Right atrium auricular region (tissue), 2 donors: Measurements from ENCODE around the gene NOSTRIN. TPM values are rescaled to one million over a fixed set of nuclear protein-coding genes. Genes with fewer than 3 reads are reported as not detected.

Source experiments
- DNase-seq: peaks from one replicate; pipeline ENCODE4 v3.0.0-alpha.2; 2019; ENCODE audit warnings: low spot score
- H3K27ac ChIP-seq, 2 donors: fragments of 200-600 bp; sonication (generic); 1 replicate in 1 of 2; 2 replicates in 1 of 2; pipeline ENCODE4 v1.5.1; 2016 to 2019
- H3K27me3 ChIP-seq, 2 donors: fragments of 200-600 bp; sonication (generic); one replicate each; pipeline versions ENCODE4 v1.5.1 to v1.6.0; 2017 to 2019
- H3K36me3 ChIP-seq: fragments of 200-600 bp; sonication (generic); one replicate; pipeline ENCODE4 v1.5.1; 2016
- H3K4me1 ChIP-seq, 2 donors: fragments of 200-600 bp; sonication (generic); one replicate each; pipeline versions ENCODE4 v1.5.1 to v1.6.0; 2017 to 2019
- H3K4me3 ChIP-seq, 2 donors: fragments of 200-600 bp; sonication (generic); 1 replicate in 1 of 2; 2 replicates in 1 of 2; pipeline ENCODE4 v1.5.1; 2017 to 2019; ENCODE audit warnings: mild to moderate bottlenecking in 1 of 2, moderate library complexity in 1 of 2
- H3K9me3 ChIP-seq, 2 donors: fragments of 200-600 bp; sonication (generic); one replicate each; pipeline ENCODE4 v1.5.1; 2019
- total RNA-seq, 2 donors: library from RNA; depleted of rRNA; stranded (reverse); fragments of >200 nt; gene quantifications; one replicate each; pipeline ENCODE4 v1.1.0, GENCODE V29; 2016
- TF ChIP-seq, protein P1 (sequence below), 2 donors: fragments of 200-600 bp; sonication (generic); IDR thresholded peaks; one replicate each; pipeline ENCODE4 v1.5.1; 2019; ENCODE audit warnings: antibody characterized with exemption in 2 of 2

The NOSTRIN gene
- total RNA-seq, 2 donors from 2014 or later = 30.6 to 34.3 TPM

DNA sequence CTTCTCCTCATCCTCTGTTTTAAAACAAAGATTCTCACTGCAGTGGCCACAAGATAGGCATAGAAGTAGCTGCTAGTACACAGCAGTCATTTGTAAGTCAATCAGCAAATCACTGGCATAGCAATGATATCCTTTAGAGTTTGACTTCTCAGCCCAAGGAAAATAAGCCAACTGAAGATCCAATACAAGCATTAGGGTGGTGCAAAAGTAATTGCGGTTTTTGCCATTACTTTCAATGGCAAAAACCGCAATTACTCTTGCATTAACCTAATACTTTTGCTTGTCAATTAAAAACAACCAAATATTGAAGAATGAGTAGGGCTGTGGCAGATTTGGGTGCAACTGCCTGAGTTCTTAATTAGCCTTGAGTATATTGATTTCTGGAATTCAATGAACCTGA is 101.5 kb downstream of the NOSTRIN start:
- TF ChIP-seq, protein P1, sequence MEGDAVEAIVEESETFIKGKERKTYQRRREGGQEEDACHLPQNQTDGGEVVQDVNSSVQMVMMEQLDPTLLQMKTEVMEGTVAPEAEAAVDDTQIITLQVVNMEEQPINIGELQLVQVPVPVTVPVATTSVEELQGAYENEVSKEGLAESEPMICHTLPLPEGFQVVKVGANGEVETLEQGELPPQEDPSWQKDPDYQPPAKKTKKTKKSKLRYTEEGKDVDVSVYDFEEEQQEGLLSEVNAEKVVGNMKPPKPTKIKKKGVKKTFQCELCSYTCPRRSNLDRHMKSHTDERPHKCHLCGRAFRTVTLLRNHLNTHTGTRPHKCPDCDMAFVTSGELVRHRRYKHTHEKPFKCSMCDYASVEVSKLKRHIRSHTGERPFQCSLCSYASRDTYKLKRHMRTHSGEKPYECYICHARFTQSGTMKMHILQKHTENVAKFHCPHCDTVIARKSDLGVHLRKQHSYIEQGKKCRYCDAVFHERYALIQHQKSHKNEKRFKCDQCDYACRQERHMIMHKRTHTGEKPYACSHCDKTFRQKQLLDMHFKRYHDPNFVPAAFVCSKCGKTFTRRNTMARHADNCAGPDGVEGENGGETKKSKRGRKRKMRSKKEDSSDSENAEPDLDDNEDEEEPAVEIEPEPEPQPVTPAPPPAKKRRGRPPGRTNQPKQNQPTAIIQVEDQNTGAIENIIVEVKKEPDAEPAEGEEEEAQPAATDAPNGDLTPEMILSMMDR (IDR thresholded peaks at IDR 0.05) = no peak
- no peaks in the 10 kb centered on the region for H3K27me3 ChIP-seq
- no peaks in the 10 kb centered on the region for H3K36me3 ChIP-seq
- no peak overlapping the region for H3K27ac ChIP-seq
- DNase-seq = no peak
- H3K4me3 ChIP-seq = no peak overlapping the region
- no peaks in the 10 kb centered on the region for H3K4me1 ChIP-seq
- H3K9me3 ChIP-seq = no peaks in the 10 kb centered on the region

DNA sequence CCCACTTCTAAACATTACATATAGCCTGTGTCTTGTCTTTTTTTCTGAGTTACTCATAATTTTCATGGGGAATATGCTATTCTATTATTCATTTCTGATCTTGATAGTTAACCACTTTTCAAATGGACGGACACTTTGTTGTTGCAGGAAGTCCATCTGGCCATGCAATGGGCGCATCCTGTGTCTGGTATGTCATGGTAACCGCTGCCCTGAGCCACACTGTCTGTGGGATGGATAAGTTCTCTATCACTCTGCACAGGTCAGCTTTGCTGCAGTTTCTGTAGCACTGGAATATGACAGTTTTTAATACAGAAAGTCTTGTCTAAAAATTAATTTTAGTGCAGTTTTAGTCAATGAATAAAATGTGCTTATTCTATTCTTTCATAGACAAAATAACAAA is 101.9 kb downstream of the NOSTRIN start:
- no peaks in the 10 kb centered on the region for H3K4me1 ChIP-seq
- TF ChIP-seq, protein P1 (IDR thresholded peaks at IDR 0.05) = no peak
- no peak for DNase-seq
- no peaks in the 10 kb centered on the region for H3K9me3 ChIP-seq
- no peak overlapping the region for H3K4me3 ChIP-seq
- H3K27me3 ChIP-seq = no peaks in the 10 kb centered on the region
- no peak overlapping the region for H3K27ac ChIP-seq
- no peaks in the 10 kb centered on the region for H3K36me3 ChIP-seq

DNA sequence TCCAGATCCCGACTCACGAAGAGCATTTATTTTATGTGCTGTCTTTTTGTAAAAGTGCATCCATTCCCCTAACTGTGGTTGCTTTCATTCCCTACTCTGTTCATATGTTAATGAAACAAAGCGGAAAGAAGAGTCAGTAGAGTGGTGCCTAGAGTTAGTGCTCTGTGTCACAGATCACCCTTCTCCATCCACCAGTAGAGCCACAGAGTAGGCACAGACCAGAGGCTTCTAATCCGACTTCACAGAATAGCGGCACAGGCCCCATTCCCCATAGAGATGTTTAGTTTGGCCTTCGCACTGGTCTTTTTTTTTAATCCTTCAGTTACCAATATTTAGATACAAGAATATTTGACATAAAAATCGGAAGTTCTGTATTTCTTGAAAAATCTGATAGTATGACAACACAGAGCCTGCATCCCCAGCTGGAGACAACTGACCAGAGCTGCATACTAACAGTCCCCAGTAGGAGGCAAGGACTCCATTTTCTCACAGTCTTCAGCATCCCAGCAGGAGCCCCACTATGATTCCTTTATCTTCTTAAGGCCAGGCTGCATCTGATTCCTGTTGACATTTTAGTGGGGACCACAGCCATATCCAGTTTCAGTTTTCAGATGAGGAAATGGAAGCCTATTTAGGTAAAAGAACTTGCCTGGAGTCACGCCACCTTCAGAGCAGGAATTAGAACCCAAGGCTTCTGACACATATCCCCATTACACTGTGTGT is 105.7 kb downstream of the NOSTRIN start:
- H3K27ac ChIP-seq = no peak overlapping the region
- TF ChIP-seq, protein P1 (IDR thresholded peaks at IDR 0.05) = no peak
- no peak for DNase-seq

DNA sequence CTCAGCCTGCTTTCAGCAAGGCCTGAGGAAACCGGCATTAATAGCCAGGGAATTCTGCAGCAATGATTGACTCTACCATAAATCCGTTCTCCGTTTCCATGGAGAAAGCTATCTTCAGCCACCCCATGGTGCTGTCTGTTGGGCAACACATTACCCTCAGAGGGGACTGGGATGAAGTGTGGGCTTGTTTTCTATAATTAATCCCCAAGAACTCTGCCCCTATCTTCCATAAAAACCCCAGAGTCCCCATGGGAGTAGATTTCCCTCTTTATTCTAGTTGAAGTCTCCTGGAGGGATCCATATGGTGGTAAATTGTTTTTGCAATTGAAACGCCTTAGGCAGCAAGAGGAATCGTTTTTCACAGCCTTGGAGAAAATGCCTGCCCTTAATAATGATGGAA is 107.9 kb downstream of the NOSTRIN start:
- no peaks in the 10 kb centered on the region for H3K36me3 ChIP-seq
- H3K9me3 ChIP-seq = no peaks in the 10 kb centered on the region
- H3K4me1 ChIP-seq = no peaks in the 10 kb centered on the region
- H3K4me3 ChIP-seq = no peak overlapping the region
- TF ChIP-seq, protein P1 (IDR thresholded peaks at IDR 0.05) = no peak
- no peak for DNase-seq
- no peaks in the 10 kb centered on the region for H3K27me3 ChIP-seq
- H3K27ac ChIP-seq = no peak overlapping the region

More for the DNA sequence above, 105.7 kb downstream of the NOSTRIN start:
- no peaks in the 10 kb centered on the region for H3K9me3 ChIP-seq
- no peak overlapping the region for H3K4me3 ChIP-seq
- H3K36me3 ChIP-seq = no peaks in the 10 kb centered on the region
- H3K27me3 ChIP-seq = no peaks in the 10 kb centered on the region
- no peaks in the 10 kb centered on the region for H3K4me1 ChIP-seq

DNA sequence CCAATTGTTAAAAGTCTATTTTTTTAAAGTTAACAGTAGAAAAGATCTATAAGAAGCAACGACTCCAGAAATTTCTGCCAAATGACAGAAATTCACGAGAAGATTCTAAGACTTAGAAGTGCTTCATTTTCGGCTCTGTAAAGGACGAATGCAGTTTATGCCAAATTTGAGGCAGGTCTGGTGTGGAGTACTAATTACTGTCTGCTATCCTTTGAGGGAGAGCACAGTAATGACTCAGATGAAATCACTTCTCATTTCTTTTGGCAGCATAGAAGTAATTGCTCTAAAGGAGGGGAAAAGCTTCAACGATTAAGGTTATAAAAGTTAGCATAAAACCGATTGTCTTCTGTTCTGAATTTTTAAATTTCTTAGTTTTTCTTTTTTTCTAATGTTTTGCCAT is 110.0 kb downstream of the NOSTRIN start:
- H3K9me3 ChIP-seq = peaks cover 0 to 5% of the 10 kb centered on the region in 2 donors
- DNase-seq = no peak
- H3K27me3 ChIP-seq = no peaks in the 10 kb centered on the region
- H3K4me1 ChIP-seq = no peaks in the 10 kb centered on the region
- H3K27ac ChIP-seq = no peak overlapping the region
- TF ChIP-seq, protein P1 (IDR thresholded peaks at IDR 0.05) = no peak
- H3K36me3 ChIP-seq = no peaks in the 10 kb centered on the region
- no peak overlapping the region for H3K4me3 ChIP-seq

DNA sequence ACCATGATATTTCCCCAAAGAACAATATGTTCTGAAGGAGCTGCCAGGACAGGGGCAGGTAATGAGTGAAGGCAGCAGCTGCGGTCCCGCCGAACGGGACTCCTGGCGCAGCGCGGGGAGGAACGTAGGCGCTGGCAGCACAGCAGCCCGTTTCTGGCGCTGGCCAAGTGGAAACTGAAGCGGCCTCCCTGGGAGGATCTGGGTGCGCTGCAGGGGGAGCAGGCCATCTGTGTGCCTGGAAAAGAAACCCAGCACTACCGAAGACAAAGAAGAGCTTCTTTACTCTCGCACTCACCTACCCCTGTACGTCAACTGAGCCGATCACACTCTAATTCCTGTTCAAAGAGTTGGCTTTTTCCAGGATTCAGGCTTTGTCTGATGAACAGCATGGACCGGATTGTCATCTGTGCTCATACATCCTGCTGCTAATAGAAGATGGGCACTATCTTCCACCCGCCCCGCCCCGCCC is 110.5 kb downstream of the NOSTRIN start:
- H3K27ac ChIP-seq = no peak overlapping the region
- TF ChIP-seq, protein P1 (IDR thresholded peaks at IDR 0.05) = no peak
- H3K4me3 ChIP-seq = peak overlapping the region in 1 of 2 donors; percentile 2
- H3K27me3 ChIP-seq = no peaks in the 10 kb centered on the region
- H3K9me3 ChIP-seq = peaks cover 0 to 5% of the 10 kb centered on the region in 2 donors
- H3K4me1 ChIP-seq = no peaks in the 10 kb centered on the region
- no peak for DNase-seq
- H3K36me3 ChIP-seq = no peaks in the 10 kb centered on the region
